Endothelial cell of umbilical vein (primary cell): ENCODE data around the gene ST6GALNAC3. TPM values are rescaled to one million over a fixed set of nuclear protein-coding genes. Genes with fewer than 3 reads are reported as not detected.

Source experiments
- BruUV-seq: library from RNA; stranded (reverse); fragments of 400-500 nt; replicated peaks from 2 replicates; lab custom pipeline; 2021; lab: Mats Ljungman, UMichigan
- CTCF ChIA-PET: fragments of 300-600, 350-600 bp; sonication (Branson Sonifier 250); formaldehyde crosslinking; loops from one replicate; lab custom pipeline; 2021; ENCODE audit warnings: antibody characterized with exemption, inconsistent platforms; lab: Charles Lee
- POLR2A ChIA-PET: fragments of 300-600, 350-600 bp; sonication (Branson Sonifier 250); formaldehyde crosslinking; loops from one replicate; lab custom pipeline; 2021; ENCODE audit warnings: antibody characterized with exemption, inconsistent platforms; lab: Charles Lee
- DNase-seq: peaks from one replicate; pipeline ENCODE4 v3.0.0-alpha.2; 2011; ENCODE audit warnings: low read depth, low spot score
- FAIRE-seq: peaks from 2 replicates; lab custom pipeline; 2011; peaks lifted over from hg19 to GRCh38; lab: Jason Lieb, UNC
- H2AFZ ChIP-seq: 2 replicates; pipeline ENCODE4 v1.6.0; 2012; ENCODE audit warnings: low read depth, low read length, control low read depth, inconsistent platforms
- H3K27ac ChIP-seq: 2 replicates; pipeline ENCODE4 v1.5.1; 2011; ENCODE audit warnings: low read depth, mild to moderate bottlenecking, control low read depth, low read length, moderate library complexity; ENCODE audit not compliant: insufficient read depth
- H3K27me3 ChIP-seq, 2 experiments: 2 replicates each; pipeline versions ENCODE4 v1.6.0 to v1.6.1; 2011; ENCODE audit warnings: low read length in 2 of 2, mixed read lengths in 1 of 2; ENCODE audit not compliant: control insufficient read depth in 2 of 2, insufficient read depth in 2 of 2
- H3K36me3 ChIP-seq, 2 experiments: 2 replicates in 1 of 2; 3 replicates in 1 of 2; pipeline ENCODE4 v1.5.1; 2011; ENCODE audit warnings: low read length in 2 of 2, mild to moderate bottlenecking in 1 of 2, moderate library complexity in 1 of 2; ENCODE audit not compliant: control insufficient read depth in 2 of 2, insufficient read depth in 2 of 2; ENCODE audit errors: extremely low read depth in 1 of 2
- H3K4me1 ChIP-seq: 3 replicates; pipeline ENCODE4 v1.5.1; 2011; ENCODE audit warnings: mild to moderate bottlenecking, low read length; ENCODE audit not compliant: control insufficient read depth, insufficient read depth; ENCODE audit errors: extremely low read depth
- H3K4me2 ChIP-seq: 2 replicates; pipeline ENCODE4 v1.6.1; 2011; ENCODE audit warnings: low read length, control low read depth, mixed read lengths; ENCODE audit not compliant: insufficient read depth
- H3K4me3 ChIP-seq, 3 experiments: fragments of 200-600 bp in 1 of 3; sonication (generic), shearing (Covaris generic) in 1 of 3; replicated peaks in 1 of 3; 2 replicates each; pipeline ENCODE4 v1.5.1; 2011 to 2016; ENCODE audit warnings: control low read depth in 3 of 3, low read length in 3 of 3, mild to moderate bottlenecking in 2 of 3, inconsistent platforms in 1 of 3, low read depth in 1 of 3, moderate library complexity in 1 of 3; ENCODE audit not compliant: insufficient read depth in 1 of 3
- H3K79me2 ChIP-seq: 2 replicates; pipeline ENCODE4 v1.6.0; 2012; ENCODE audit warnings: low read length, inconsistent platforms; ENCODE audit not compliant: control insufficient read depth, insufficient read depth
- H3K9ac ChIP-seq: replicated peaks from 2 replicates; pipeline ENCODE3; 2011; ENCODE audit warnings: low read length, control low read depth; ENCODE audit not compliant: insufficient read depth; ENCODE audit errors: extremely low read depth
- H3K9me1 ChIP-seq: replicated peaks from 3 replicates; pipeline ENCODE4 v1.6.0; 2011; ENCODE audit warnings: mild to moderate bottlenecking, low read length; ENCODE audit not compliant: control insufficient read depth, insufficient read depth; ENCODE audit errors: extremely low read depth
- H3K9me3 ChIP-seq: replicated peaks from 2 replicates; pipeline ENCODE4 v1.5.1; 2012; ENCODE audit warnings: low read length, inconsistent platforms; ENCODE audit not compliant: control insufficient read depth, insufficient read depth
- H4K20me1 ChIP-seq: replicated peaks from 2 replicates; pipeline ENCODE3; 2011; ENCODE audit warnings: mild to moderate bottlenecking, low read length; ENCODE audit not compliant: control insufficient read depth, insufficient read depth; ENCODE audit errors: extremely low read depth
- EZH2 ChIP-seq: IDR thresholded peaks from 2 replicates; pipeline ENCODE4 v1.6.1; 2012; ENCODE audit warnings: borderline replicate concordance, low read depth, mild to moderate bottlenecking, moderate library complexity, low read length, inconsistent platforms; ENCODE audit not compliant: severe bottlenecking
- FOS ChIP-seq: IDR thresholded peaks from 2 replicates; pipeline ENCODE4 v1.6.1; 2011; ENCODE audit warnings: mild to moderate bottlenecking, low read length, moderate library complexity, borderline replicate concordance; ENCODE audit not compliant: insufficient read depth
- GATA2 ChIP-seq: IDR thresholded peaks from 2 replicates; pipeline ENCODE4 v1.7.0; 2011; ENCODE audit warnings: low read depth, mild to moderate bottlenecking, moderate library complexity, mixed read lengths, low read length; ENCODE audit not compliant: insufficient read length, insufficient read depth
- JUN ChIP-seq: IDR thresholded peaks from 2 replicates; pipeline ENCODE4 v1.6.1; 2011; ENCODE audit warnings: borderline replicate concordance, low read depth; ENCODE audit not compliant: insufficient read length, insufficient read depth
- MYC ChIP-seq: IDR thresholded peaks from one replicate; pipeline ENCODE4 v1.6.1; 2011; ENCODE audit warnings: mild to moderate bottlenecking, low read depth, low read length
- POLR2A ChIP-seq: IDR thresholded peaks from 2 replicates; pipeline ENCODE4 v1.6.1; 2012; ENCODE audit warnings: low read depth, mild to moderate bottlenecking, control low read depth, low read length
- POLR2AphosphoS5 ChIP-seq: IDR thresholded peaks from 2 replicates; pipeline ENCODE4 v1.6.1; 2012; ENCODE audit warnings: low read depth, mild to moderate bottlenecking, control low read depth, low read length, moderate library complexity; ENCODE audit not compliant: insufficient read depth
- dilution Hi-C: fragments of 300-500 bp; cut with MboI; formaldehyde crosslinking; loops from one replicate; pipeline ENCODE4 v1.15.0; 2019; ENCODE audit warnings: low sequenced_read_pairs; ENCODE audit not compliant: extremely low pct_ligation_motif_present
- intact Hi-C: fragments of 100-400 bp; cut with micrococcal nuclease; formaldehyde crosslinking; loops from one replicate; pipeline ENCODE4 v1.10.0; 2022
- polyA plus RNA-seq, 4 experiments: library from polyadenylated mRNA; depleted of rRNA in 3 of 4; stranded (reverse) in 3 of 4; unstranded in 1 of 4; fragments of >200 nt; gene quantifications; 2 replicates each; pipeline versions ENCODE4 v1.2.1 to v1.2.3, GENCODE V29; 2011 to 2012; ENCODE audit warnings: missing spikeins in 1 of 4
- total RNA-seq: library from RNA; stranded (reverse); gene quantifications from 2 replicates; pipeline ENCODE4 v1.2.3, GENCODE V29; 2021
- TF ChIP-seq, protein P1 (sequence below), 2 donors: IDR thresholded peaks; 1 replicate in 1 of 2; 2 replicates in 1 of 2; pipeline ENCODE4 v1.5.1; 2011; ENCODE audit warnings: low read length in 2 of 2, mild to moderate bottlenecking in 2 of 2, moderate library complexity in 2 of 2, control low read depth in 1 of 2, inconsistent platforms in 1 of 2, low read depth in 1 of 2; ENCODE audit not compliant: insufficient read depth in 1 of 2; ENCODE audit errors: extremely low read depth in 1 of 2
- TF ChIP-seq, protein P2 (sequence below): IDR thresholded peaks from 2 replicates; pipeline ENCODE4 v1.6.1; 2011; ENCODE audit not compliant: insufficient read depth, insufficient read length

ST6GALNAC3 gene
- total and polyA plus RNA-seq, 2 donors (not counting 3 experiments of a cell fraction or from before 2014, with no cell fraction given), result 7.6 to 48.3 TPM

DNA sequence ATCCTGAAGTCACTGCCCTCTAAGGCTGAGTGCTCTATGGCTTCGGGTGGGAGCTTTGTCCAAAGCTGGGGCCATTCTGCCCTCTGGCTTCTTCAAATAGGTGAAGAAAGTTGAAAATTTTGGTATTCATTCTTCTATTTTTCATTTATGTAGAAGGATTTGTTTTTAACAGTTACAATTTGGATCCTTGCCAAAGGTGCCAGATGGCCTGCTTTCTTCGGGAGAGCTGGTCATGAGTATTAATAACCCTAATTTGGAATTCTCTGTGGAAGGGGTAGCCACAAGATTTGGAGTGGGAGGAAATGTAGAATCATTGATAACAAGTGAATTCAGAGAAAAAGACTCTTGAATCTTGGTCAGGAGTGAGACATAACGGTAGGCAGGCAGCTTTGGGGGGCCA lies 422.3 kb downstream of the ST6GALNAC3 start:
- POLR2A ChIA-PET, result no interaction called here
- no peaks in the 10 kb centered on the region for H3K36me3 ChIP-seq
- no peak for FAIRE-seq

More for the DNA sequence above, 422.3 kb downstream of the ST6GALNAC3 start:
- Histone ChIP-seq H3K9me3 (no peaks in the 10 kb centered on the region), H3K79me2 (no peaks in the 10 kb centered on the region), H3K27me3 (no peaks in the 10 kb centered on the region), H3K9me1 (no peaks in the 10 kb centered on the region), H3K27ac (no peak overlapping the region), H3K9ac (no peak overlapping the region), H3K4me2 (no peak overlapping the region), H3K4me1 (peaks cover 9% of the 10 kb centered on the region), H2AFZ (no peak overlapping the region), H3K4me3 (no peak overlapping the region), H4K20me1 (no peaks in the 10 kb centered on the region)
- no TSS peak for BruUV-seq
- DNase-seq, result peak; percentile 15
- CTCF ChIA-PET, result interaction anchor here (0.9 kb wide), 1 partner anchor 63 kb away, joined by 3 read pairs; no protein-coding TSS in a partner anchor
- TF ChIP-seq, protein P1, sequence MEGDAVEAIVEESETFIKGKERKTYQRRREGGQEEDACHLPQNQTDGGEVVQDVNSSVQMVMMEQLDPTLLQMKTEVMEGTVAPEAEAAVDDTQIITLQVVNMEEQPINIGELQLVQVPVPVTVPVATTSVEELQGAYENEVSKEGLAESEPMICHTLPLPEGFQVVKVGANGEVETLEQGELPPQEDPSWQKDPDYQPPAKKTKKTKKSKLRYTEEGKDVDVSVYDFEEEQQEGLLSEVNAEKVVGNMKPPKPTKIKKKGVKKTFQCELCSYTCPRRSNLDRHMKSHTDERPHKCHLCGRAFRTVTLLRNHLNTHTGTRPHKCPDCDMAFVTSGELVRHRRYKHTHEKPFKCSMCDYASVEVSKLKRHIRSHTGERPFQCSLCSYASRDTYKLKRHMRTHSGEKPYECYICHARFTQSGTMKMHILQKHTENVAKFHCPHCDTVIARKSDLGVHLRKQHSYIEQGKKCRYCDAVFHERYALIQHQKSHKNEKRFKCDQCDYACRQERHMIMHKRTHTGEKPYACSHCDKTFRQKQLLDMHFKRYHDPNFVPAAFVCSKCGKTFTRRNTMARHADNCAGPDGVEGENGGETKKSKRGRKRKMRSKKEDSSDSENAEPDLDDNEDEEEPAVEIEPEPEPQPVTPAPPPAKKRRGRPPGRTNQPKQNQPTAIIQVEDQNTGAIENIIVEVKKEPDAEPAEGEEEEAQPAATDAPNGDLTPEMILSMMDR (IDR thresholded peaks at IDR 0.05; ENCODE audit: extremely low read depth in 1 of 2, insufficient read depth in 1 of 2, low read depth in 1 of 2, low read length in 2 of 2), result no peak
- TF ChIP-seq JUN (no peak), POLR2AphosphoS5 (no peak), FOS (no peak), MYC (no peak), EZH2 (no peak), POLR2A (no peak), GATA2 (no peak)
- TF ChIP-seq, protein P2, sequence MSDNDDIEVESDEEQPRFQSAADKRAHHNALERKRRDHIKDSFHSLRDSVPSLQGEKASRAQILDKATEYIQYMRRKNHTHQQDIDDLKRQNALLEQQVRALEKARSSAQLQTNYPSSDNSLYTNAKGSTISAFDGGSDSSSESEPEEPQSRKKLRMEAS, result no peak
- intact Hi-C loops, result loop anchor here (2.0 kb wide), 1 partner anchor 14 kb away; no protein-coding TSS in a partner anchor
- dilution Hi-C loops, result no loop called here
